Stimulated activated CD8-positive, alpha-beta memory T cell treated with anti-CD3 and anti-CD28 coated beads, Interleukin-15, amount 100 ng/mL, for 4 hours (primary cell): ENCODE measurements around the gene RIPK3.
"Not testable (repeated sequence)": the region's sequence is repeated elsewhere in the genome, so short reads cannot be mapped to it uniquely, and the experiment has no call there.

Experiments
- DNase-seq, 2 donors: peaks; one replicate each; pipeline ENCODE4 v3.0.0-alpha.2; 2020; ENCODE audit warnings: low read depth in 2 of 2

The RIPK3 gene

GRCh38 chr14:24339284-24340151, at the start of gene RIPK3:
TSS of gene RIPK3 (minus strand) at chr14:24339991. CDS start at chr14:24339826, 165 bp downstream.
- DNase-seq: peak in 1 of 2 donors; percentile 37

GRCh38 chr14:24389226-24389848, 49.5 kb upstream of the RIPK3 start:
- DNase-seq: no peak

GRCh38 chr14:24388474-24389179, 48.8 kb upstream of the RIPK3 start:
- no peak for DNase-seq

GRCh38 chr14:24387579-24387978, 47.8 kb upstream of the RIPK3 start:
- not testable (repeated sequence) for DNase-seq

GRCh38 chr14:24387009-24387345, 47.2 kb upstream of the RIPK3 start:
- no peak for DNase-seq

GRCh38 chr14:24385524-24385923, 45.7 kb upstream of the RIPK3 start:
- no peak for DNase-seq

- DNase-seq: no peak
These were observed 44.4 kb upstream of the RIPK3 start for GRCh38 chr14:24384169-24384568.

GRCh38 chr14:24382064-24382371, 42.2 kb upstream of the RIPK3 start:
- no peak for DNase-seq

GRCh38 chr14:24381363-24382063, 41.7 kb upstream of the RIPK3 start:
- no peak for DNase-seq

GRCh38 chr14:24379907-24380730, 40.3 kb upstream of the RIPK3 start:
- no peak for DNase-seq

GRCh38 chr14:24378981-24379906, 39.5 kb upstream of the RIPK3 start:
- DNase-seq: no peak

GRCh38 chr14:24378327-24378726, 38.5 kb upstream of the RIPK3 start:
- no peak for DNase-seq

GRCh38 chr14:24377657-24378056, 37.9 kb upstream of the RIPK3 start:
- no peak for DNase-seq

GRCh38 chr14:24377126-24377525, 37.3 kb upstream of the RIPK3 start:
- DNase-seq: no peak

GRCh38 chr14:24376448-24377070, 36.8 kb upstream of the RIPK3 start:
- DNase-seq: no peak

- no peak for DNase-seq
These were observed 33.1 kb upstream of the RIPK3 start for GRCh38 chr14:24372701-24373416.

- DNase-seq: not testable (repeated sequence)
These were observed 31.8 kb upstream of the RIPK3 start for GRCh38 chr14:24371605-24372004.

GRCh38 chr14:24370748-24371147, 31.0 kb upstream of the RIPK3 start:
- no peak for DNase-seq
